ENCODE measurements around the gene TSACC. TPM values are rescaled to one million over a fixed set of nuclear protein-coding genes. Genes with fewer than 3 reads are reported as not detected.

Gene TSACC
- total and polyA plus RNA-seq, 2 of the 8 experiments (the other 6 are each of a cell fraction or from before 2014, with no cell fraction given): 1.0 to 5.0 TPM

GRCh38 chr1:156368157-156368658 lies 29.9 kb downstream of the TSACC start (continued):
- TF ChIP-seq HDAC6 (IDR thresholded peaks at IDR 0.05; ENCODE audit: low read depth, low read length): no peak
- TF ChIP-seq, protein P1, sequence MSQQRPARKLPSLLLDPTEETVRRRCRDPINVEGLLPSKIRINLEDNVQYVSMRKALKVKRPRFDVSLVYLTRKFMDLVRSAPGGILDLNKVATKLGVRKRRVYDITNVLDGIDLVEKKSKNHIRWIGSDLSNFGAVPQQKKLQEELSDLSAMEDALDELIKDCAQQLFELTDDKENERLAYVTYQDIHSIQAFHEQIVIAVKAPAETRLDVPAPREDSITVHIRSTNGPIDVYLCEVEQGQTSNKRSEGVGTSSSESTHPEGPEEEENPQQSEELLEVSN (IDR thresholded peaks at IDR 0.05): no peak
- no peak for TF ChIP-seq EGR1 (IDR thresholded peaks at IDR 0.05; ENCODE audit: borderline replicate concordance, low read depth, low read length)
- no peak for TF ChIP-seq RNF2 (IDR thresholded peaks at IDR 0.05; ENCODE audit: borderline replicate concordance, low read depth, low read length, missing control alignments, poor library complexity, severe bottlenecking)
- TF ChIP-seq MAX (IDR thresholded peaks at IDR 0.05): no peak
- no peak for TF ChIP-seq RAD21 (IDR thresholded peaks at IDR 0.05 in 1 of 2, conservative IDR thresholded peaks at IDR 0.05 in 1 of 2; ENCODE audit: low read depth in 2 of 2, low read length in 2 of 2)
- no peak for TF ChIP-seq RXRA (IDR thresholded peaks at IDR 0.05; ENCODE audit: insufficient read depth, low read depth, low read length)

Measured in H1 (cell line).